ENCODE measurements around the gene FGF14. TPM values are rescaled to one million over a fixed set of nuclear protein-coding genes. Genes with fewer than 3 reads are reported as not detected.

FGF14 gene
- 0.20 TPM for polyA plus RNA-seq (2013, experiment 1 of 2)
- polyA plus RNA-seq (2013, experiment 2 of 2) = 0.22 TPM

DNA sequence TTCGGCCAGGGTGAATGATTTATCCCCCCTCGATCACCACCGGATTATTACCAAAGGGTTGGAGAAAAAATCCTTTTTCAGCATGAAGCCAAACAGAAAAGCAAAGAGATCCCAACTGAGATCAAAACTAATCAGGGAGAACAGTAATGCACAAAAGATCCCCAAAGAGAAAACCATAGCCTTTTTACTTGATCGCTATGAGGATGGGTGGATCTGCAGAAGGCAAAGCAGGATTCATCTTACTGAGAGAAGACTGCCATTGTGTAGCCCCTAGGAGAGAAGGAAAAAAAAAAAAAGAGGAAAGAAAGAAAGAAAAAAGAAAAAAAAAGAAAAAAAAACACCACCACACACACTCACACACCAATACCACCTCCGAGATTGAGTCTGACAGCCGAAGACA is at the start of gene FGF14:
TSS of gene FGF14 (minus strand) at position 283 of the 400 bp plus-strand sequence.
- Histone ChIP-seq H4K8ac (ENCODE audit: low read depth, low read length) (no peak within 1 kb of the TSS), H3K79me1 (ENCODE audit: low read length) (no peaks in the 10 kb centered on the region), H3K4ac (ENCODE audit: low read depth, low read length) (no peak within 1 kb of the TSS), H3K9ac (ENCODE audit: low read length) (peak within 1 kb of the TSS; percentile 60), H3K27me3 (ENCODE audit: insufficient read depth, low read length, poor library complexity) (peaks cover 3% of the 10 kb centered on the region), H2BK120ac (ENCODE audit: low read depth, low read length) (no peak within 1 kb of the TSS), H3K79me2 (ENCODE audit: control insufficient read depth, insufficient read depth, low read length) (no peaks in the 10 kb centered on the region), H3K4me3 (ENCODE audit: low read length) (peak within 1 kb of the TSS; percentile 24), H4K5ac (ENCODE audit: low read length) (no peak within 1 kb of the TSS), H2BK15ac (replicated peaks; ENCODE audit: low read depth) (no peak within 1 kb of the TSS), H3K23ac (ENCODE audit: low read length) (no peak within 1 kb of the TSS), H3K4me1 (ENCODE audit: control insufficient read depth, low read depth, low read length) (peaks cover 2% of the 10 kb centered on the region), H2AK5ac (ENCODE audit: low read length) (no peak within 1 kb of the TSS), H3K4me2 (ENCODE audit: low read length) (peak within 1 kb of the TSS; percentile 79), H2BK5ac (ENCODE audit: low read length) (no peak within 1 kb of the TSS), H3K18ac (ENCODE audit: low read length) (no peak within 1 kb of the TSS), H3K27ac (ENCODE audit: low read depth, low read length) (no peak within 1 kb of the TSS), H3K36me3 (ENCODE audit: control insufficient read depth, insufficient read depth, low read length) (no peaks in the 10 kb centered on the region), H3K56ac (ENCODE audit: low read length) (peak within 1 kb of the TSS; percentile 30)
- no CpG with 5 or more reads among the region's 6 CpGs for WGBS (ENCODE audit: extremely low coverage, insufficient coverage, low lambda C conversion rate)
- no peak for DNase-seq

DNA sequence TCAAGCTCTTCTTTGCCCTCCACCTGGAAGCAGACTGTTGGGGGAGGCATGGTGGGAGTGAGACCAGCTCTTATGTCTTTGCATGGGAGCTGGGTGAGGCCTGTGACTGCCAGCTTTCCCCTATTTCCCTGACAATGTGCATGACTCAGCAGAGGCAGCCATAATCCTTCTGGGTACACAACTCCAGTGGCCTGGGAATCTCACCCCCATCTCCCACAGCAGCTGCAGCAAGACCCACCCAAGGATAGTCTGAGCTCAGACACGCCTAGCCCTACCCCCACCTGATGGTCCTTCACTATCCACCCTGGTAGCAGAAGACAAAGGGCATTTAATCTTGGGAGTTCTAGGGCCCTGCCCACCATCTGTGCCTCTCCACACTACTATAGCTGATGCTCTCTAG is 41.4 kb upstream of the FGF14 start:
- no CpG with 5 or more reads among the region's 1 CpG for WGBS (ENCODE audit: extremely low coverage, insufficient coverage, low lambda C conversion rate)
- H3K27me3 ChIP-seq (ENCODE audit: insufficient read depth, low read length, poor library complexity) = no peaks in the 10 kb centered on the region

DNA sequence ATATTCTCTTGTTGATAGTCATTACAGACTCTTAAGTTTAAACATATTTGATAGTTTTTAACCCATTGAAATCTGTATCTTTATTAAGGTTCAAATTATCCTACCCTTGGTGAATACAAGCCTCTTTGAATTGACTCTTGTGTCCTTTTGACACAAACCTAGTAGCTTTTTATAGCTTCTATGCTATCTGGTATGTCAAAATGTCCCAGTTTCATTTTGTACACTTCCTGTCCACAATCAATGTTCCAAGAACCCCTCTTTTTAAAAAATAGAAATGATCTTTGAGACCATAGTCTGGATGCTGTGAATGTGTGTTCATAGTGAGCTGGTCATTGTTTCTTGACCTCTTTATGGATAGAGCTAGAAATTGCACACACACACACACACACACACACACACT is 39.2 kb upstream of the FGF14 start:
- H2BK15ac ChIP-seq (replicated peaks; ENCODE audit: low read depth) = no peak overlapping the region
- H3K4ac ChIP-seq (ENCODE audit: low read depth, low read length) = no peak overlapping the region
- H3K23ac ChIP-seq (ENCODE audit: low read length) = no peak overlapping the region
- no peak overlapping the region for H4K5ac ChIP-seq (ENCODE audit: low read length)
- H3K4me1 ChIP-seq (ENCODE audit: control insufficient read depth, low read depth, low read length) = no peaks in the 10 kb centered on the region
- no peak overlapping the region for H3K9ac ChIP-seq (ENCODE audit: low read length)
- no peak overlapping the region for H3K18ac ChIP-seq (ENCODE audit: low read length)
- no peaks in the 10 kb centered on the region for H3K79me2 ChIP-seq (ENCODE audit: control insufficient read depth, insufficient read depth, low read length)
- DNase-seq = no peak
- H3K56ac ChIP-seq (ENCODE audit: low read length) = no peak overlapping the region
- no peak overlapping the region for H2BK120ac ChIP-seq (ENCODE audit: low read depth, low read length)
- no peak overlapping the region for H2BK5ac ChIP-seq (ENCODE audit: low read length)
- H3K4me3 ChIP-seq (ENCODE audit: low read length) = no peak overlapping the region
- no peak overlapping the region for H2AK5ac ChIP-seq (ENCODE audit: low read length)
- no peaks in the 10 kb centered on the region for H3K79me1 ChIP-seq (ENCODE audit: low read length)
- H3K4me2 ChIP-seq (ENCODE audit: low read length) = no peak overlapping the region
- H4K8ac ChIP-seq (ENCODE audit: low read depth, low read length) = no peak overlapping the region
- H3K27ac ChIP-seq (ENCODE audit: low read depth, low read length) = no peak overlapping the region
- no peaks in the 10 kb centered on the region for H3K27me3 ChIP-seq (ENCODE audit: insufficient read depth, low read length, poor library complexity)
- H3K36me3 ChIP-seq (ENCODE audit: control insufficient read depth, insufficient read depth, low read length) = no peaks in the 10 kb centered on the region

More for the DNA sequence above, 41.4 kb upstream of the FGF14 start:
- no peak overlapping the region for H4K5ac ChIP-seq (ENCODE audit: low read length)
- H3K4me2 ChIP-seq (ENCODE audit: low read length) = no peak overlapping the region
- no peak overlapping the region for H3K9ac ChIP-seq (ENCODE audit: low read length)
- no peaks in the 10 kb centered on the region for H3K79me2 ChIP-seq (ENCODE audit: control insufficient read depth, insufficient read depth, low read length)
- no peak overlapping the region for H3K56ac ChIP-seq (ENCODE audit: low read length)
- H3K18ac ChIP-seq (ENCODE audit: low read length) = no peak overlapping the region
- no peaks in the 10 kb centered on the region for H3K4me1 ChIP-seq (ENCODE audit: control insufficient read depth, low read depth, low read length)
- no peaks in the 10 kb centered on the region for H3K36me3 ChIP-seq (ENCODE audit: control insufficient read depth, insufficient read depth, low read length)
- no peak overlapping the region for H2AK5ac ChIP-seq (ENCODE audit: low read length)
- no peak for DNase-seq
- H3K4me3 ChIP-seq (ENCODE audit: low read length) = no peak overlapping the region
- H3K27ac ChIP-seq (ENCODE audit: low read depth, low read length) = no peak overlapping the region
- no peak overlapping the region for H3K23ac ChIP-seq (ENCODE audit: low read length)
- no peak overlapping the region for H4K8ac ChIP-seq (ENCODE audit: low read depth, low read length)
- no peak overlapping the region for H2BK120ac ChIP-seq (ENCODE audit: low read depth, low read length)
- H2BK5ac ChIP-seq (ENCODE audit: low read length) = no peak overlapping the region
- no peak overlapping the region for H3K4ac ChIP-seq (ENCODE audit: low read depth, low read length)
- H2BK15ac ChIP-seq (replicated peaks; ENCODE audit: low read depth) = no peak overlapping the region
- no peaks in the 10 kb centered on the region for H3K79me1 ChIP-seq (ENCODE audit: low read length)

DNA sequence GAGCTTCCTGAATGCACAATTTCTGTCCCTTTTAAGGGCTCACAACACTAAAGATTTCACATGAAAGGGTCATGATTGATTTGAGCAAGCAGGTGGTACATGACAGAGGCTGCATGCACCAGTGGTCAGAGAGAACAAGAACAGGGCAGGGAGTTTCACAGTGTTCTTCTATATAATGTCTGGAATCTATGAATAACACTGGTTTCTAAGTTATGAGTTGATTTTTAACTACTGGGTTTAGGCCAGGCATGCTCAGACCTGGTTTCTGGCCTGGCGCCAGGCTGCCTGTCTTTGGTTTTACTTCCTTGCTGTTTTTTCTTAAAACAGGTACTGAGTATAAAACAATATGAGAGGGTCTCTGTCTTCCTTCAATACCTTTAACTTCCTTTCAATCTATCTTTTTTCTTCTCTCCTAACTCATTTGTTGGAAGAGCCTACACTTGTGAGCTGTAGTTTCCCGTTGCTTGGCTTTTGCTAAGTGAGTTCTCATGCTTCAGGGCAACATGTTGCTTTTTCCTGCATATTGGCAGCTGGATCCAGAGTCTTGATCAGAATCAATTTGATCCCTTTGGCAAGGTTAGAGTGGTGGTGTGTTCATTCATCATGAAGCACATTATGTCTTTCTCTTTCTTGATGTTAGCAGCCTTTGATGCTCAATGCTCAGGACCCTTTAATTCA is 38.5 kb upstream of the FGF14 start:
- H3K27me3 ChIP-seq (ENCODE audit: insufficient read depth, low read length, poor library complexity) = no peaks in the 10 kb centered on the region
- H3K27ac ChIP-seq (ENCODE audit: low read depth, low read length) = no peak overlapping the region
- no peak overlapping the region for H3K4me3 ChIP-seq (ENCODE audit: low read length)
- no peak overlapping the region for H3K4ac ChIP-seq (ENCODE audit: low read depth, low read length)
- no peak overlapping the region for H2BK5ac ChIP-seq (ENCODE audit: low read length)
- DNase-seq = no peak
- no peak overlapping the region for H2BK15ac ChIP-seq (replicated peaks; ENCODE audit: low read depth)
- WGBS (ENCODE audit: extremely low coverage, insufficient coverage, low lambda C conversion rate) = no CpG with 5 or more reads among the region's 2 CpGs
- no peak overlapping the region for H3K4me2 ChIP-seq (ENCODE audit: low read length)
- no peak overlapping the region for H4K5ac ChIP-seq (ENCODE audit: low read length)
- no peak overlapping the region for H3K56ac ChIP-seq (ENCODE audit: low read length)
- H3K4me1 ChIP-seq (ENCODE audit: control insufficient read depth, low read depth, low read length) = no peaks in the 10 kb centered on the region
- H4K8ac ChIP-seq (ENCODE audit: low read depth, low read length) = no peak overlapping the region
- H3K23ac ChIP-seq (ENCODE audit: low read length) = no peak overlapping the region
- no peaks in the 10 kb centered on the region for H3K79me1 ChIP-seq (ENCODE audit: low read length)
- H2AK5ac ChIP-seq (ENCODE audit: low read length) = no peak overlapping the region
- H3K18ac ChIP-seq (ENCODE audit: low read length) = no peak overlapping the region
- H3K36me3 ChIP-seq (ENCODE audit: control insufficient read depth, insufficient read depth, low read length) = no peaks in the 10 kb centered on the region
- no peaks in the 10 kb centered on the region for H3K79me2 ChIP-seq (ENCODE audit: control insufficient read depth, insufficient read depth, low read length)
- no peak overlapping the region for H2BK120ac ChIP-seq (ENCODE audit: low read depth, low read length)
- H3K9ac ChIP-seq (ENCODE audit: low read length) = no peak overlapping the region

DNA sequence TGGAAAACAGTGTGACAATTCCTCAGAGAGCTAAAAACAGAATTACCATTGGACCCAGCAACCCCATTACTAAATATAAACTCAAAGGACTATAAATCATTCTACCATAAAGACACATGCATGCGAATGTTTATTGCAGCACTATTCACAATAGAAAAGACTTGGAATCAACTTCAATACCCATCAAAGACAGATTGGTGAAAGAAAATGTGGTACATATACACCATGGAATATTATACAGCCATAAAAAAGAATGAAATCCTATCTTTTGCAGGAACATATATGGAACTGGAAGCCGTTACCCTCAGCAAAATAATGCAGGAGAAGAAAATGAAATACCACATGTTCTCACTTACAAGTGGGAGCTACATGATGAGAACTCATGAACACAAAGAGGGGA is 20.8 kb upstream of the FGF14 start:
- no peak overlapping the region for H2BK120ac ChIP-seq (ENCODE audit: low read depth, low read length)
- H3K18ac ChIP-seq (ENCODE audit: low read length) = no peak overlapping the region
- H2BK15ac ChIP-seq (replicated peaks; ENCODE audit: low read depth) = no peak overlapping the region
- no peak overlapping the region for H3K56ac ChIP-seq (ENCODE audit: low read length)
- H3K79me1 ChIP-seq (ENCODE audit: low read length) = no peaks in the 10 kb centered on the region
- H2AK5ac ChIP-seq (ENCODE audit: low read length) = no peak overlapping the region
- DNase-seq = no peak
- no peaks in the 10 kb centered on the region for H3K4me1 ChIP-seq (ENCODE audit: control insufficient read depth, low read depth, low read length)
- no peak overlapping the region for H3K9ac ChIP-seq (ENCODE audit: low read length)
- H3K23ac ChIP-seq (ENCODE audit: low read length) = no peak overlapping the region
- no peaks in the 10 kb centered on the region for H3K27me3 ChIP-seq (ENCODE audit: insufficient read depth, low read length, poor library complexity)
- H3K36me3 ChIP-seq (ENCODE audit: control insufficient read depth, insufficient read depth, low read length) = no peaks in the 10 kb centered on the region
- no peaks in the 10 kb centered on the region for H3K79me2 ChIP-seq (ENCODE audit: control insufficient read depth, insufficient read depth, low read length)
- H3K4ac ChIP-seq (ENCODE audit: low read depth, low read length) = no peak overlapping the region
- no CpG with 5 or more reads among the region's 2 CpGs for WGBS (ENCODE audit: extremely low coverage, insufficient coverage, low lambda C conversion rate)
- no peak overlapping the region for H4K8ac ChIP-seq (ENCODE audit: low read depth, low read length)
- no peak overlapping the region for H3K27ac ChIP-seq (ENCODE audit: low read depth, low read length)
- H4K5ac ChIP-seq (ENCODE audit: low read length) = no peak overlapping the region
- H2BK5ac ChIP-seq (ENCODE audit: low read length) = no peak overlapping the region
- H3K4me3 ChIP-seq (ENCODE audit: low read length) = no peak overlapping the region
- H3K4me2 ChIP-seq (ENCODE audit: low read length) = no peak overlapping the region

DNA sequence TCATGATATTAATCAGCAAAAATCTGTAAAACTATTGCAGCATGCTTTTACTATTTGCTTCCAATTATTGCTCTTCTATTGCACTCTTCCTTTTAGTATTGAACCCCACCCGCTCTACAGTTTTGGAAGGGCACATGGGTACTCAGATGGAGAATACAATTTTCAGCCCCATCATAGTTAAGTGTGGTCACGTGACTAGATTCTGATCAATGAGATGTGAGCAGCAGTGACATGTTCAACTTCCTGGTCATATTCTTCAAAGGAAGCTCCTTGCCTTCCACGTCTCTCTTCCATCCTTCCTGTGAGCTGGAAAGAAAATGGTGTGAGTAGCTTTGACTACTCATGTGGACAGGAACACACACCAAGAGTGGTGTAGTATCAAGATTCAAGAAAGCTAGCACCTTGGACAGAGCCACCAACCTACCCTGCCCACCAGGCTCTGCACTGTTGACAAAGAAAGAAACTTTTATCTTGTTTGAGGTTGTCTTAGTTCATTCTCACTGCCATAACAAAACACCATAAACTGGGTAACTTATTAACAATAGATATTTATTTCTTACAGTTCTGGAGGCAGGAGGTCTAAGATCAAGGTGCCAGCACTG is 3.8 kb upstream of the FGF14 start:
- Histone ChIP-seq H3K79me1 (ENCODE audit: low read length) (no peaks in the 10 kb centered on the region), H2BK120ac (ENCODE audit: low read depth, low read length) (no peak overlapping the region), H4K8ac (ENCODE audit: low read depth, low read length) (no peak overlapping the region), H3K4ac (ENCODE audit: low read depth, low read length) (no peak overlapping the region), H3K36me3 (ENCODE audit: control insufficient read depth, insufficient read depth, low read length) (no peaks in the 10 kb centered on the region), H3K27me3 (ENCODE audit: insufficient read depth, low read length, poor library complexity) (no peaks in the 10 kb centered on the region), H3K27ac (ENCODE audit: low read depth, low read length) (no peak overlapping the region), H3K4me3 (ENCODE audit: low read length) (no peak overlapping the region), H2BK5ac (ENCODE audit: low read length) (no peak overlapping the region), H4K5ac (ENCODE audit: low read length) (no peak overlapping the region), H3K4me1 (ENCODE audit: control insufficient read depth, low read depth, low read length) (peaks cover 2% of the 10 kb centered on the region), H3K9ac (ENCODE audit: low read length) (no peak overlapping the region), H3K18ac (ENCODE audit: low read length) (no peak overlapping the region), H2AK5ac (ENCODE audit: low read length) (no peak overlapping the region), H3K23ac (ENCODE audit: low read length) (no peak overlapping the region), H3K56ac (ENCODE audit: low read length) (no peak overlapping the region), H3K4me2 (ENCODE audit: low read length) (no peak overlapping the region), H2BK15ac (replicated peaks; ENCODE audit: low read depth) (no peak overlapping the region), H3K79me2 (ENCODE audit: control insufficient read depth, insufficient read depth, low read length) (no peaks in the 10 kb centered on the region)
- peak; percentile 52 for DNase-seq
- no CpG with 5 or more reads among the region's 3 CpGs for WGBS (ENCODE audit: extremely low coverage, insufficient coverage, low lambda C conversion rate)
